KMS-11 (cell line): ENCODE data around the gene HECW1.

ENCODE experiments used
- H2AFZ ChIP-seq: fragments of 200-600 bp; sonication (generic); 2 replicates; pipeline ENCODE4 v1.6.1; 2016; ENCODE audit warnings: antibody characterized with exemption, mixed run types, low read depth
- H3K27ac ChIP-seq: fragments of 200-600 bp; sonication (generic); 2 replicates; pipeline ENCODE4 v1.6.1; 2016; ENCODE audit warnings: mild to moderate bottlenecking, mixed run types
- H3K27me3 ChIP-seq: fragments of 200-600 bp; sonication (generic); 2 replicates; pipeline ENCODE4 v1.6.1; 2017; ENCODE audit warnings: mild to moderate bottlenecking, low read depth, mixed run types, moderate library complexity; ENCODE audit not compliant: insufficient read depth
- H3K36me3 ChIP-seq: fragments of 200-600 bp; sonication (generic); 2 replicates; pipeline ENCODE4 v1.6.1; 2017; ENCODE audit warnings: mild to moderate bottlenecking, mixed run types; ENCODE audit not compliant: insufficient read depth
- H3K4me1 ChIP-seq: fragments of 200-600 bp; sonication (generic); 2 replicates; pipeline ENCODE4 v1.6.1; 2016; ENCODE audit warnings: mild to moderate bottlenecking, low read depth, mixed run types; ENCODE audit not compliant: poor library complexity, severe bottlenecking
- H3K4me2 ChIP-seq: fragments of 200-600 bp; sonication (generic); 2 replicates; pipeline ENCODE4 v1.7.0; 2016; ENCODE audit warnings: mild to moderate bottlenecking, mixed run types
- H3K4me3 ChIP-seq: fragments of 200-600 bp; sonication (generic); IDR thresholded peaks from 2 replicates; pipeline ENCODE4 v1.6.1; 2017; ENCODE audit warnings: low read depth, low read length, mixed read lengths; ENCODE audit not compliant: insufficient read depth
- H3K79me2 ChIP-seq: fragments of 200-600 bp; sonication (generic); 2 replicates; pipeline ENCODE4 v1.6.1; 2016; ENCODE audit warnings: low read depth, mixed run types; ENCODE audit not compliant: insufficient read depth
- H3K9ac ChIP-seq: fragments of 200-600 bp; sonication (generic); 2 replicates; pipeline ENCODE4 v1.6.1; 2016; ENCODE audit warnings: mild to moderate bottlenecking, mixed run types
- H4K20me1 ChIP-seq: fragments of 200-600 bp; sonication (generic); 2 replicates; pipeline ENCODE4 v1.6.1; 2016; ENCODE audit warnings: mild to moderate bottlenecking, mixed run types; ENCODE audit not compliant: insufficient read depth
- TF ChIP-seq, protein P1 (sequence below): fragments of 200-600 bp; sonication (generic); conservative IDR thresholded peaks from 2 replicates; pipeline ENCODE4 v1.6.1; 2017; ENCODE audit warnings: low read depth, mild to moderate bottlenecking, antibody characterized with exemption, low read length, moderate library complexity, mixed read lengths

Gene HECW1

DNA sequence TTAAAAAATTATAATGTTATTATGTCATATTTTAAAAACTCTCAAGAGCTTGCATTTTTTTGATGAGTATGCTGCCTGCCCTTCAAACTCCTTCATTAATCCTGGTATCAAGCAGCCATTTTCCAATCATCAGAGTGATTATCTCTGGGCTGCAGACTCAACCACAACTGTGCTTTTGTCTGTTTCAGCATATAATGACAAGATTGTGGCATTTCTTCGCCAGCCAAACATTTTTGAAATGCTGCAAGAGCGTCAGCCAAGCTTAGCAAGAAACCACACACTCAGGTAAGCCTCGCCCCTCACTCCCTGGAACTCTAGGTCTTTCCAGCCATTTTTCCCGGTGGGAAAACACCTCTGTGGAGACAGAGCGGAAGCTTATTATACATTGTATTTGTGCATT is 380.4 kb downstream of the HECW1 start:
- no peaks in the 10 kb centered on the region for H3K36me3 ChIP-seq
- no peaks in the 10 kb centered on the region for H3K79me2 ChIP-seq
- H3K27me3 ChIP-seq, result no peaks in the 10 kb centered on the region
- no peak overlapping the region for H3K4me3 ChIP-seq
- no peaks in the 10 kb centered on the region for H4K20me1 ChIP-seq
- H2AFZ ChIP-seq, result no peak overlapping the region
- H3K4me2 ChIP-seq, result no peak overlapping the region
- H3K27ac ChIP-seq, result no peak overlapping the region
- TF ChIP-seq, protein P1, sequence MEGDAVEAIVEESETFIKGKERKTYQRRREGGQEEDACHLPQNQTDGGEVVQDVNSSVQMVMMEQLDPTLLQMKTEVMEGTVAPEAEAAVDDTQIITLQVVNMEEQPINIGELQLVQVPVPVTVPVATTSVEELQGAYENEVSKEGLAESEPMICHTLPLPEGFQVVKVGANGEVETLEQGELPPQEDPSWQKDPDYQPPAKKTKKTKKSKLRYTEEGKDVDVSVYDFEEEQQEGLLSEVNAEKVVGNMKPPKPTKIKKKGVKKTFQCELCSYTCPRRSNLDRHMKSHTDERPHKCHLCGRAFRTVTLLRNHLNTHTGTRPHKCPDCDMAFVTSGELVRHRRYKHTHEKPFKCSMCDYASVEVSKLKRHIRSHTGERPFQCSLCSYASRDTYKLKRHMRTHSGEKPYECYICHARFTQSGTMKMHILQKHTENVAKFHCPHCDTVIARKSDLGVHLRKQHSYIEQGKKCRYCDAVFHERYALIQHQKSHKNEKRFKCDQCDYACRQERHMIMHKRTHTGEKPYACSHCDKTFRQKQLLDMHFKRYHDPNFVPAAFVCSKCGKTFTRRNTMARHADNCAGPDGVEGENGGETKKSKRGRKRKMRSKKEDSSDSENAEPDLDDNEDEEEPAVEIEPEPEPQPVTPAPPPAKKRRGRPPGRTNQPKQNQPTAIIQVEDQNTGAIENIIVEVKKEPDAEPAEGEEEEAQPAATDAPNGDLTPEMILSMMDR, result no peak
- H3K9ac ChIP-seq, result no peak overlapping the region
- peaks cover 22% of the 10 kb centered on the region for H3K4me1 ChIP-seq

DNA sequence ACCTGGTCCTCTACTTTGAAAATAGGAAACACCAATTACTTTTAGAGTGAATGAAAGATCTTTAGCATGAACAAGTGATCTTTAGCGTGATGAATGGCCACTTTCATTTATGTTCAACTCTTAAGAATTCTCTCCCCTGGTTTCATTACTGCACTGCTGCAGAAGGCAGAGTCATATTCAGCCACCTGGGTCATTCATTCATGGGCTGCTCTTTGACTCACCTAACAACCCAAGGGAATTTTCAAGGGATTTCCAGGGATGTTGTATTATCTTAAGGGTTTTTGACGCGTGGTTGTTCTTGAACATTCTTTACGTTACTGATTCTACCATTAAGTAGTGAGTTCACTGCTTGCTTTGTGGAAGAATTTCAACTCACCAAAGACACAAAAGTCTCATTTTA is 383.1 kb downstream of the HECW1 start:
- TF ChIP-seq, protein P1, result no peak
- H3K9ac ChIP-seq, result no peak overlapping the region
- H3K27ac ChIP-seq, result no peak overlapping the region
- H3K4me2 ChIP-seq, result no peak overlapping the region
- H3K27me3 ChIP-seq, result no peaks in the 10 kb centered on the region
- no peaks in the 10 kb centered on the region for H3K79me2 ChIP-seq
- no peaks in the 10 kb centered on the region for H3K36me3 ChIP-seq
- no peak overlapping the region for H3K4me3 ChIP-seq
- no peaks in the 10 kb centered on the region for H4K20me1 ChIP-seq
- H2AFZ ChIP-seq, result no peak overlapping the region
- no peaks in the 10 kb centered on the region for H3K4me1 ChIP-seq

GRCh38 chr7:43496596-43496995 is 384.1 kb downstream of the HECW1 start:
- Histone ChIP-seq H3K4me3 (no peak overlapping the region), H3K27me3 (no peaks in the 10 kb centered on the region), H3K9ac (no peak overlapping the region), H2AFZ (no peak overlapping the region), H3K79me2 (no peaks in the 10 kb centered on the region), H4K20me1 (no peaks in the 10 kb centered on the region), H3K27ac (no peak overlapping the region), H3K36me3 (no peaks in the 10 kb centered on the region), H3K4me2 (no peak overlapping the region), H3K4me1 (peaks cover 2% of the 10 kb centered on the region)
- TF ChIP-seq, protein P1, result no peak

- no peaks in the 10 kb centered on the region for H3K36me3 ChIP-seq
- H3K27me3 ChIP-seq, result no peaks in the 10 kb centered on the region
- H2AFZ ChIP-seq, result no peak overlapping the region
- H3K79me2 ChIP-seq, result no peaks in the 10 kb centered on the region
- H3K9ac ChIP-seq, result no peak overlapping the region
- no peak overlapping the region for H3K4me2 ChIP-seq
- H3K27ac ChIP-seq, result no peak overlapping the region
- TF ChIP-seq, protein P1, result no peak
- H4K20me1 ChIP-seq, result no peaks in the 10 kb centered on the region
- H3K4me3 ChIP-seq, result no peak overlapping the region
- peaks cover 6% of the 10 kb centered on the region for H3K4me1 ChIP-seq
These were observed 389.4 kb downstream of the HECW1 start for GRCh38 chr7:43501870-43502269.

GRCh38 chr7:43502941-43503340 is 390.5 kb downstream of the HECW1 start:
- H3K4me1 ChIP-seq, result peaks cover 6% of the 10 kb centered on the region
- no peak overlapping the region for H3K9ac ChIP-seq
- no peaks in the 10 kb centered on the region for H3K79me2 ChIP-seq
- TF ChIP-seq, protein P1, result no peak
- H3K4me2 ChIP-seq, result no peak overlapping the region
- no peaks in the 10 kb centered on the region for H3K27me3 ChIP-seq
- H3K27ac ChIP-seq, result no peak overlapping the region
- H3K4me3 ChIP-seq, result no peak overlapping the region
- H3K36me3 ChIP-seq, result no peaks in the 10 kb centered on the region
- H2AFZ ChIP-seq, result no peak overlapping the region
- no peaks in the 10 kb centered on the region for H4K20me1 ChIP-seq
